ENCODE measurements around the gene DND1. TPM values are rescaled to one million over a fixed set of nuclear protein-coding genes. Genes with fewer than 3 reads are reported as not detected.
A peak's percentile ranks its signal among the peaks of the same experiment; 100 is the strongest.

DND1 gene
- total RNA-seq, 1 donor from 2014 or later: 1.2 TPM

GRCh38 chr5:140634103-140634502, 39.3 kb downstream of the DND1 start:
- Histone ChIP-seq H3K36me3 (no peaks in the 10 kb centered on the region), H3K9me3 (no peaks in the 10 kb centered on the region), H3K4me3 (no peak overlapping the region), H3K4me1 (peaks cover 50% of the 10 kb centered on the region), H3K27ac (peak overlapping the region; percentile 83), H3K27me3 (ENCODE audit: low read depth) (no peaks in the 10 kb centered on the region)
- intact Hi-C loops (cut with DNase I): loop anchor here (10.0 kb wide), 1 partner anchor 69 kb away; the partner anchor contains the start of genes APBB3 and SLC35A4
- no peak for TF ChIP-seq CTCF (IDR thresholded peaks at IDR 0.05)
- ATAC-seq (no peak), DNase-seq (no peak)

GRCh38 chr5:140633501-140633900, 39.9 kb downstream of the DND1 start:
- DNase-seq: no peak
- Histone ChIP-seq H3K27me3 (ENCODE audit: low read depth) (no peaks in the 10 kb centered on the region), H3K27ac (peak overlapping the region; percentile 83), H3K4me1 (peaks cover 47% of the 10 kb centered on the region), H3K36me3 (no peaks in the 10 kb centered on the region), H3K9me3 (no peaks in the 10 kb centered on the region), H3K4me3 (peak overlapping the region; percentile 67)
- no peak for ATAC-seq
- intact Hi-C loops (cut with DNase I): loop anchor here (10.0 kb wide), 1 partner anchor 69 kb away; the partner anchor contains the start of genes APBB3 and SLC35A4
- no peak for TF ChIP-seq CTCF (IDR thresholded peaks at IDR 0.05)

GRCh38 chr5:140633021-140633471, 40.3 kb downstream of the DND1 start, which contains the start of gene CD14:
Gene CD14 (minus strand): TSS chr5:140633175. CDS start chr5:140633071, 104 bp downstream.
- ATAC-seq (peak; percentile 61 to 64), DNase-seq (peak; percentile 77)
- no peaks in the 10 kb centered on the region for H3K36me3 ChIP-seq
- intact Hi-C loops (cut with DNase I): loop anchor here (10.0 kb wide), 1 partner anchor 68 kb away; the partner anchor contains the start of genes APBB3 and SLC35A4
- peak; percentile 14 for TF ChIP-seq CTCF (IDR thresholded peaks at IDR 0.05)
- H3K9me3 ChIP-seq: no peaks in the 10 kb centered on the region
- no peaks in the 10 kb centered on the region for H3K27me3 ChIP-seq (ENCODE audit: low read depth)
- peaks cover 43% of the 10 kb centered on the region for H3K4me1 ChIP-seq
- H3K4me3 ChIP-seq: peak within 1 kb of the TSS; percentile 67
- peak within 1 kb of the TSS; percentile 83 for H3K27ac ChIP-seq

GRCh38 chr5:140632366-140633020, 40.9 kb downstream of the DND1 start:
- no peaks in the 10 kb centered on the region for H3K27me3 ChIP-seq (ENCODE audit: low read depth)
- peaks cover 40% of the 10 kb centered on the region for H3K4me1 ChIP-seq
- intact Hi-C loops (cut with DNase I): loop anchor here (10.0 kb wide), 1 partner anchor 68 kb away; the partner anchor contains the start of genes APBB3 and SLC35A4
- H3K4me3 ChIP-seq: peak overlapping the region; percentile 67
- no peaks in the 10 kb centered on the region for H3K9me3 ChIP-seq
- H3K36me3 ChIP-seq: no peaks in the 10 kb centered on the region
- peak overlapping the region; percentile 83 for H3K27ac ChIP-seq
- peak; percentile 74 to 75 for ATAC-seq
- peak; percentile 90 for DNase-seq
- TF ChIP-seq CTCF (IDR thresholded peaks at IDR 0.05): no peak

GRCh38 chr5:140631831-140632365, 41.5 kb downstream of the DND1 start:
- intact Hi-C loops (cut with DNase I): loop anchor here (10.0 kb wide), 1 partner anchor 67 kb away; the partner anchor contains the start of genes APBB3 and SLC35A4
- H3K27ac ChIP-seq: peak overlapping the region; percentile 83
- peaks cover 40% of the 10 kb centered on the region for H3K4me1 ChIP-seq
- no peaks in the 10 kb centered on the region for H3K36me3 ChIP-seq
- no peaks in the 10 kb centered on the region for H3K27me3 ChIP-seq (ENCODE audit: low read depth)
- no peak for TF ChIP-seq CTCF (IDR thresholded peaks at IDR 0.05)
- peak; percentile 70 to 79 for ATAC-seq
- H3K4me3 ChIP-seq: peak overlapping the region; percentile 67
- no peak for DNase-seq
- H3K9me3 ChIP-seq: no peaks in the 10 kb centered on the region
